IMR-90 (cell line): ENCODE results near the gene CCDC134. TPM values are rescaled to one million over a fixed set of nuclear protein-coding genes. Genes with fewer than 3 reads are reported as not detected.

Source experiments
- ATAC-seq: fragments of 200-7000 bp; cut with Tn5 transposase; 2 replicates; pipeline ENCODE4 v1.9.1; 2020; ENCODE audit warnings: low read depth, mild to moderate bottlenecking, moderate library complexity
- BruUV-seq: library from RNA; stranded (reverse); fragments of 400-500 nt; replicated peaks from 2 replicates; lab custom pipeline; 2021; lab: Mats Ljungman, UMichigan
- CTCF ChIA-PET: fragments of 300-600 bp; formaldehyde crosslinking; extraction: SDS; loops from one replicate; lab custom pipeline; 2021; ENCODE audit warnings: antibody characterized with exemption; lab: Yijun Ruan, JAX
- POLR2A ChIA-PET: fragments of 300-600 bp; sonication (Branson Sonifier 250); formaldehyde crosslinking; loops from one replicate; lab custom pipeline; 2022; ENCODE audit warnings: antibody characterized with exemption; ENCODE audit not compliant: unreplicated experiment; lab: Charles Lee
- DNase-seq: peaks from one replicate; pipeline ENCODE4 v3.0.0; 2013
- H2AFZ ChIP-seq: replicated peaks from 2 replicates; pipeline ENCODE3; 2013; ENCODE audit warnings: low read length, mild to moderate bottlenecking; ENCODE audit not compliant: poor library complexity
- H2AK5ac ChIP-seq: 2 replicates; pipeline ENCODE4 v1.6.1; 2013; ENCODE audit warnings: low read depth, low read length, inconsistent platforms
- H2AK9ac ChIP-seq: replicated peaks from 2 replicates; pipeline ENCODE3; 2013; ENCODE audit warnings: mild to moderate bottlenecking, low read depth, low read length, moderate library complexity; ENCODE audit not compliant: poor library complexity
- H2BK120ac ChIP-seq: 2 replicates; pipeline ENCODE4 v1.6.1; 2013; ENCODE audit warnings: low read depth, low read length, inconsistent platforms
- H2BK15ac ChIP-seq: 3 replicates; pipeline ENCODE4 v1.6.1; 2013; ENCODE audit warnings: low read depth, low read length, inconsistent platforms
- H2BK20ac ChIP-seq: 2 replicates; pipeline ENCODE4 v1.6.1; 2013; ENCODE audit warnings: low read depth, mild to moderate bottlenecking, inconsistent platforms, low read length, moderate library complexity
- H2BK5ac ChIP-seq: 2 replicates; pipeline ENCODE4 v1.6.1; 2013; ENCODE audit warnings: mild to moderate bottlenecking, low read depth, low read length, inconsistent platforms; ENCODE audit not compliant: poor library complexity, severe bottlenecking
- H3K14ac ChIP-seq: replicated peaks from 2 replicates; pipeline ENCODE4 v1.6.1; 2013; ENCODE audit warnings: low read depth, low read length, inconsistent platforms
- H3K18ac ChIP-seq: 2 replicates; pipeline ENCODE4 v1.6.1; 2013; ENCODE audit warnings: low read depth, low read length, control low read depth
- H3K23ac ChIP-seq: 2 replicates; pipeline ENCODE4 v1.6.1; 2013; ENCODE audit warnings: low read depth, low read length, inconsistent platforms
- H3K27ac ChIP-seq: 2 replicates; pipeline ENCODE4 v1.5.1; 2013; ENCODE audit warnings: mild to moderate bottlenecking, control low read depth, low read length; ENCODE audit not compliant: insufficient read depth
- H3K27me3 ChIP-seq: 2 replicates; pipeline ENCODE4 v1.6.1; 2013; ENCODE audit warnings: low read length; ENCODE audit not compliant: control insufficient read depth, insufficient read depth
- H3K36me3 ChIP-seq: 2 replicates; pipeline ENCODE4 v1.6.1; 2013; ENCODE audit warnings: low read length, mixed read lengths; ENCODE audit not compliant: control insufficient read depth, insufficient read depth
- H3K4ac ChIP-seq: 2 replicates; pipeline ENCODE4 v1.6.1; 2013; ENCODE audit warnings: low read depth, low read length, inconsistent platforms
- H3K4me1 ChIP-seq: 2 replicates; pipeline ENCODE4 v1.6.1; 2013; ENCODE audit warnings: low read length, mixed read lengths; ENCODE audit not compliant: control insufficient read depth, insufficient read depth
- H3K4me2 ChIP-seq: 2 replicates; pipeline ENCODE4 v1.6.1; 2013; ENCODE audit warnings: low read depth, mild to moderate bottlenecking, control low read depth, low read length, moderate library complexity
- H3K4me3 ChIP-seq: 2 replicates; pipeline ENCODE4 v1.5.1; 2013; ENCODE audit warnings: low read depth, mild to moderate bottlenecking, control low read depth, low read length, moderate library complexity; ENCODE audit not compliant: insufficient read depth
- H3K56ac ChIP-seq: 2 replicates; pipeline ENCODE4 v1.6.1; 2013; ENCODE audit warnings: low read length, inconsistent platforms; ENCODE audit not compliant: insufficient read depth; ENCODE audit errors: extremely low read depth
- H3K79me1 ChIP-seq, 2 experiments: 2 replicates each; pipeline ENCODE4 v1.6.1; 2013; ENCODE audit warnings: low read length in 2 of 2, inconsistent platforms in 1 of 2, low read depth in 1 of 2
- H3K9ac ChIP-seq: 2 replicates; pipeline ENCODE4 v1.6.1; 2013; ENCODE audit warnings: low read depth, low read length, control low read depth
- H3K9me1 ChIP-seq: 2 replicates; pipeline ENCODE4 v1.6.1; 2013; ENCODE audit warnings: low read length, inconsistent platforms; ENCODE audit not compliant: insufficient read depth
- H3K9me3 ChIP-seq: 2 replicates; pipeline ENCODE4 v1.6.1; 2013; ENCODE audit warnings: low read length; ENCODE audit not compliant: control insufficient read depth, insufficient read depth
- H4K20me1 ChIP-seq: 2 replicates; pipeline ENCODE4 v1.6.1; 2013; ENCODE audit warnings: low read length, inconsistent platforms; ENCODE audit not compliant: insufficient read depth
- H4K5ac ChIP-seq: 2 replicates; pipeline ENCODE4 v1.6.1; 2013; ENCODE audit warnings: mild to moderate bottlenecking, low read depth, low read length, control low read depth
- H4K8ac ChIP-seq, 2 experiments: 2 replicates each; pipeline ENCODE4 v1.6.1; 2013; ENCODE audit warnings: low read depth in 2 of 2, low read length in 2 of 2, control low read depth in 1 of 2, inconsistent platforms in 1 of 2
- H4K91ac ChIP-seq: 2 replicates; pipeline ENCODE4 v1.6.1; 2013; ENCODE audit warnings: low read depth, low read length, inconsistent platforms; ENCODE audit not compliant: insufficient read depth
- BHLHE40 ChIP-seq: fragments of 150-350 bp; IDR thresholded peaks from 2 replicates; pipeline ENCODE4 v1.6.1; 2016; ENCODE audit warnings: mild to moderate bottlenecking, low read depth, low read length
- CEBPB ChIP-seq: IDR thresholded peaks from 2 replicates; pipeline ENCODE4 v1.6.1; 2012; ENCODE audit warnings: low read depth, low read length, improper control_type of control experiment
- CHD1 ChIP-seq: IDR thresholded peaks from 2 replicates; pipeline ENCODE4 v1.6.1; 2012; ENCODE audit warnings: low read depth, low read length, improper control_type of control experiment
- CTCF ChIP-seq: conservative IDR thresholded peaks from 2 replicates; pipeline ENCODE4 v1.5.1; 2012; ENCODE audit warnings: mild to moderate bottlenecking, low read depth, low read length, improper control_type of control experiment
- ELK1 ChIP-seq: fragments of 150-350 bp; IDR thresholded peaks from 2 replicates; pipeline ENCODE4 v1.6.1; 2016; ENCODE audit warnings: low read depth, mild to moderate bottlenecking, low read length, moderate library complexity, borderline replicate concordance
- FOS ChIP-seq: fragments of 150-350 bp; IDR thresholded peaks from 2 replicates; pipeline ENCODE4 v1.6.1; 2016; ENCODE audit warnings: low read depth, low read length
- MAFK ChIP-seq: IDR thresholded peaks from 2 replicates; pipeline ENCODE4 v1.6.1; 2012; ENCODE audit warnings: low read depth, low read length, improper control_type of control experiment
- MXI1 ChIP-seq: IDR thresholded peaks from 2 replicates; pipeline ENCODE4 v1.6.1; 2012; ENCODE audit warnings: low read depth, mild to moderate bottlenecking, low read length, moderate library complexity, borderline replicate concordance
- POLR2A ChIP-seq: IDR thresholded peaks from 2 replicates; pipeline ENCODE4 v1.6.1; 2012; ENCODE audit warnings: mild to moderate bottlenecking, low read depth, low read length
- RCOR1 ChIP-seq: IDR thresholded peaks from 2 replicates; pipeline ENCODE4 v1.6.1; 2012; ENCODE audit warnings: mild to moderate bottlenecking, low read length, improper control_type of control experiment; ENCODE audit not compliant: insufficient replicate concordance
- RFX5 ChIP-seq: IDR thresholded peaks from 2 replicates; pipeline ENCODE4 v1.8.0; 2012; ENCODE audit warnings: low read depth, mild to moderate bottlenecking, low read length, moderate library complexity
- SMC3 ChIP-seq: fragments of 150-350 bp; IDR thresholded peaks from 2 replicates; pipeline ENCODE4 v1.6.1; 2016; ENCODE audit warnings: low read depth, mild to moderate bottlenecking, antibody characterized with exemption, low read length, moderate library complexity
- USF2 ChIP-seq: fragments of 150-350 bp; IDR thresholded peaks from 2 replicates; pipeline ENCODE4 v1.6.1; 2017; ENCODE audit warnings: mild to moderate bottlenecking, antibody characterized with exemption, low read length, low read depth
- WGBS, 2 experiments: methylation state at CpG; one replicate each; pipeline versions ENCODE4 v1.1.5 to v1.1.7; 2013; ENCODE audit warnings: missing lambda C conversion rate in 2 of 2; ENCODE audit not compliant: insufficient read length in 1 of 2; ENCODE audit errors: extremely low coverage in 2 of 2; 5-methylcytosine and 5-hydroxymethylcytosine counted together
- dilution Hi-C: fragments of 300-500 bp; cut with HindIII; formaldehyde crosslinking; loops from one replicate; pipeline ENCODE4 v1.14.3; 2018; ENCODE audit warnings: low sequenced_read_pairs; ENCODE audit not compliant: unreplicated experiment
- in situ Hi-C: fragments of 300-500 bp; cut with MboI; formaldehyde crosslinking; loops from 3 replicates; pipeline ENCODE4 v1.14.3; 2019; ENCODE audit warnings: low sequenced_read_pairs, inconsistent platforms, mixed read lengths
- intact Hi-C: fragments of 100-400 bp; cut with micrococcal nuclease; formaldehyde crosslinking; loops from 2 replicates; pipeline ENCODE4 v1.10.0; 2022
- polyA plus RNA-seq, 3 experiments: library from polyadenylated mRNA; depleted of rRNA; stranded (reverse); fragments of >200 nt; gene quantifications; 2 replicates each; pipeline ENCODE4 v1.2.3, GENCODE V29; 2012; ENCODE audit warnings: low replicate concordance in 1 of 3
- total RNA-seq: library from RNA; depleted of rRNA; stranded (reverse); fragments of >200 nt; gene quantifications from 2 replicates; pipeline ENCODE4 v1.2.3, GENCODE V29; 2012

The CCDC134 gene
- total and polyA plus RNA-seq, 2 of the 4 experiments (the other 2 are of a cell fraction): 5.1 to 7.0 TPM

GRCh38 chr22:41799486-41800347 lies 762 bp upstream of the CCDC134 start:
- no TSS peak for BruUV-seq
- Histone ChIP-seq H4K8ac (peak overlapping the region; percentile 75 to 99), H4K5ac (peak overlapping the region; percentile 97), H3K4me1 (peaks cover 11% of the 10 kb centered on the region), H3K36me3 (no peaks in the 10 kb centered on the region), H2BK20ac (peak overlapping the region; percentile 36; the same call in 1 of the 2 replicates), H3K4me3 (peak overlapping the region; percentile 91), H2AK9ac (peak overlapping the region; percentile 95), H3K79me1 (peaks cover 12 to 23% of the 10 kb centered on the region in 2 experiments; a peak in 3 of 4 replicates), H4K91ac (peak overlapping the region; percentile 73), H2BK5ac (peak overlapping the region; percentile 84), H3K27me3 (no peaks in the 10 kb centered on the region), H3K18ac (peak overlapping the region; percentile 84), H2AFZ (peak overlapping the region; percentile 100), H3K56ac (peak overlapping the region; percentile 8; the same call in 1 of the 2 replicates), H2BK120ac (peak overlapping the region; percentile 79), H3K9ac (peak overlapping the region; percentile 81), H3K23ac (peak overlapping the region; percentile 91), H2BK15ac (peak overlapping the region; percentile 10; the same call in 1 of the 3 replicates), H3K9me1 (peaks cover 7% of the 10 kb centered on the region), H4K20me1 (no peaks in the 10 kb centered on the region), H3K27ac (peak overlapping the region; percentile 71), H3K9me3 (no peaks in the 10 kb centered on the region), H3K14ac (peak overlapping the region; percentile 97), H3K4me2 (peak overlapping the region; percentile 89), H2AK5ac (peak overlapping the region; percentile 84), H3K4ac (peak overlapping the region; percentile 94)
- intact Hi-C loops (no loop called here), dilution Hi-C loops (no loop called here), in situ Hi-C loops (no loop called here)
- CTCF ChIA-PET: interaction anchor here (1.9 kb wide), 1 partner anchor 102 kb away, joined by 7 read pairs; no protein-coding TSS in a partner anchor
- POLR2A ChIA-PET: interaction anchor here (0.6 to 1.0 kb wide), 2 partner anchors 27 to 111 kb away, joined by 3 read pairs; partner anchors contain the start of gene SNU13
- ATAC-seq (peak; percentile 4), DNase-seq (no peak)
- 39% methylated on average over 11 of the region's 38 CpGs; no CpG with 5 or more reads in 1 of the 2 experiments for WGBS, 2 experiments
- TF ChIP-seq ELK1 (no peak), FOS (no peak), MXI1 (no peak), CTCF (no peak), SMC3 (no peak), MAFK (no peak), RCOR1 (no peak), POLR2A (no peak), CEBPB (no peak), RFX5 (no peak), USF2 (no peak), CHD1 (no peak), BHLHE40 (no peak)
